T47D (cell line): ENCODE results near the gene DEDD.

Experiments used
- DNase-seq, 2 experiments: peaks; one replicate each; pipeline versions ENCODE4 v3.0.0 to v3.0.0-alpha.2; 2011 to 2012; ENCODE audit warnings: low read depth in 1 of 2, low spot score in 1 of 2
- JUND ChIP-seq: IDR thresholded peaks from 2 replicates; pipeline ENCODE4 v1.6.1; 2012; ENCODE audit warnings: low read depth
- in situ Hi-C: cut with HindIII; loops from 2 replicates; pipeline ENCODE4 v1.10.0; 2016; ENCODE audit warnings: low sequenced_read_pairs, low pct_unique_long_range_greater_than_20kb

DEDD gene

DNA sequence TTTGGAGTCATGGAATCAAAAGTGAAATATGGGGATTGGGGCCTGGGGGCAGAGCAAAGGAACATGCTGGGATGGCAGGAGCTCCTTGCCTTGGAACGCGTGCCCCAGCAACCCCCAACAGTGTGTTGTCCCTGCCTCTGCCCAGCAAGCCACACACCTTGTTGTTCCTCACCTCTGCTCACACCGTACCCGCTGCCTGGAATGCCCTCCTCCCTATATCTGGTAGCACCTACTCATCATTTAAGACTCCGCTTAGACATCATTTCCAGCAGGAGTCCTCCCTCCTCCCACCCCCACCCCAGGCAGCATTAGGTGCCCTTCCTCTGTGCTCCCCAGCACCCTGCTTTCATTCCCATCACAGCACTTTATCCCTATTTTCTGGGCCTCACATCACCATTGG, 50.9 kb downstream of the DEDD start:
- no peak for DNase-seq
- TF ChIP-seq JUND, result no peak
- in situ Hi-C loops, result no loop called here

DNA sequence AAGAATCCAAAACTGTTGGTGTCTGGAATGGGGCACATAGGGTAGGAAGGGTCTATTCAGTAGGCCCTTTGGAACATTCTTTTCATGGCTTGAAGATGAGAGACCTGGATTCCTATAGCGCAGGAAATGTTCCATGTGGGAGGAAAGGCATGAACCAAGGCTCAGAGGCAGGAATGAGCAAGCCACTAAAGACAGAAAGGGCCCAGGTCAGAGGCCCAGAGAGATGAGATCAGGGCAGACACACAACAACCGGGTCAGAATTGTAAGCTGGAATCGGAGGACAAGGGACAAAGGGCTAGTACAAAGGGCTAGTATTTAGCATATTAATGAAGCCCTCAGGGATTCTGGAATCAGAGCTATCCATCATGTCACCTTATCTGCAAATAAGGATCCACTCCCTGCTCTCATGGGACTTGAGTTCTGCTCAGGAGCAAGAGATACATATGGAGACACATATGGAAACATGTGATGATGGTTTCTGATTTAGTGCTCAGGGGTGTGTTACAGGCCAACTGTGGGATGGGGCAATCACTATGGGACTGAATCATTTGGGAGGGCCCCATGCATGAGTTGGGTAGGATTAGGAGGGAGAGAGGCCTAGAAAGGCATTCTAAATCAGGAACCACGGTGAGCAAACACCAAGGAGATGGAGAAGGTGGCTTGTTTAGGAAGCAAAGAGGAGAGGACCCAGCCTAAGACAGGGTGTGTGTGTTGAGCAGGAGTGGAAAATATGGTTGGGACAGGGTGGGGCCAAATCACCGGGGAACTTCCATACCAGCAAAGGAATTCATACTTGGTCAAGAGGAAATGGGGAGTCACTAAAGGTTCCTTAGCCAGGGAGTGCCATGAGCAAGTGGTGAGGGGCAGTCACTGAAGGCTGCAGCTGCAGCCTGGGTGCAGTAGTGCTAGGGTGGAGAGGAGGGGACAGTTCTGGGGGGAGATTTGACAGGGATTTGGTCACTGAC, 51.7 kb downstream of the DEDD start:
- no peak for DNase-seq
- TF ChIP-seq JUND, result no peak
- in situ Hi-C loops, result no loop called here

DNA sequence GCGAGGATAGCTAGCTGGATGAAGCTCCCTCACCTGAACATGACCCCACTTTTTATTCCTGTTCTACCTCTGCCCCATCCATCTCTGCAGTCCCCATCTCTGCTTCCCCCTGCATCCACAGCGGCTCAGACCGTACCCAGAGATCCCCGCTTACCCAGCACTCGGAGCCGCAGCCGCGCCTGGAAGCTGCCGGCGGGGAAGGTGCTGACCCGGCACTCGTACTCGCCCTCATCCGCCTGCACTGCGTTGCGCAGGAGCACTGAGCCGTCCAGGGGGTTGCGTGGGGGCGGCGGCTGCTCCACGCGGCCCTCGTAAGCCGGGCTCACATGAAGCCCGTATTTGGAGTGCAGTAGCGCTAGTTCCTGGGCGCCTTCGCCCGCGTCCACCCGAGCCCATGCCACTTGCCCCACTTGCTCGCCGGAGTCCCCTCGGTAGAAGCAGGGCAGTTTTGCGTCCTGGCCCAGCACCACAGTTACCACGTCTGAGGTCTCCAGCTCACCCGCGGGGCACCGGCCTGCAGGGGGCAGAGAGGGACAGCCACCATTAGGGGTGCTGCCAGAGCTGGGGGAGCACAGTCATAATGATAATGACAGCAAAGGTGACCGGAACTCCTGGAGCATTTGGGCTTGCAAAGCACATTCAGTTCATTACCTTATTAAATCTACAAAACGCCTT, 52.9 kb downstream of the DEDD start:
- DNase-seq, result no peak
- in situ Hi-C loops, result no loop called here
- TF ChIP-seq JUND, result no peak

DNA sequence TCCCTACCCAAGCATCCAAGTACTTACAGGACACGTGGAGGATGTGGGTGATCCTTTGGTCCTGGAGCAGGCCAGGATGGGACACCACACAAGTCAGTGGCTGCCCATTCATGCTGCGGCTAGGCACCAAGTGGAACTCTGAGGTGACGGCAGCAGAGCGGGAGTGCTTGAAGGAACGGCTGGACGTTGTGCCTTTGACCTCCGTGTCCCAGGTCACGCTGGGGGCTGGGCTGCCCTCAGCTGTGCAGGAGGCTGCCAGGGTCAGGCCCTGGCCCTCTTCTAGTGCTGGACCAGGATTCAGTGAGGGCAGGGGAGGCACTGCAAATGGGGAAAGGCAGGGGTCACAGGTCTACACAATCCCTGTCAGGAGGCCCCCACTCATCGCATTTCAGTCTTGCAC, 55.0 kb downstream of the DEDD start:
- no peak for DNase-seq
- in situ Hi-C loops, result no loop called here
- TF ChIP-seq JUND, result no peak

DNA sequence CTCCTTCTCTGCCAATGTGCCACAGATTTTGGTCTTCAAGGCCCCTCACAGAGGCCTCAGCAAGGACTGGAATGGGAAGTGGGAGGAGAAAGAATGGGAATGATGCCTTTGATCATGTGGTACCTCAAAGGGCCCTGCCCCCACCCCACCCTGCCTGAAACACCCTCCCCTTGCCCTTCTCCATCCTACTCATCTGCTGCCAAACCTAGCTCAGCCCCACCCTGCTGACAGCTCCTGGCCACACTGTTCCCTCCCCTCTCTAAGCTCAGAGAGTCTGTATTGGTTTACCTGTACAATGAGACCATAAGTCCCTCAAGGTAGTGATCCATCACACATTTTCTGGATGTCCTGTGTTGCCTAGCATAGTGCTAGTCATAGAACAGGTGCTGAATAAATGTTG, 56.1 kb downstream of the DEDD start:
- no peak for TF ChIP-seq JUND
- no peak for DNase-seq
- in situ Hi-C loops, result no loop called here

DNA sequence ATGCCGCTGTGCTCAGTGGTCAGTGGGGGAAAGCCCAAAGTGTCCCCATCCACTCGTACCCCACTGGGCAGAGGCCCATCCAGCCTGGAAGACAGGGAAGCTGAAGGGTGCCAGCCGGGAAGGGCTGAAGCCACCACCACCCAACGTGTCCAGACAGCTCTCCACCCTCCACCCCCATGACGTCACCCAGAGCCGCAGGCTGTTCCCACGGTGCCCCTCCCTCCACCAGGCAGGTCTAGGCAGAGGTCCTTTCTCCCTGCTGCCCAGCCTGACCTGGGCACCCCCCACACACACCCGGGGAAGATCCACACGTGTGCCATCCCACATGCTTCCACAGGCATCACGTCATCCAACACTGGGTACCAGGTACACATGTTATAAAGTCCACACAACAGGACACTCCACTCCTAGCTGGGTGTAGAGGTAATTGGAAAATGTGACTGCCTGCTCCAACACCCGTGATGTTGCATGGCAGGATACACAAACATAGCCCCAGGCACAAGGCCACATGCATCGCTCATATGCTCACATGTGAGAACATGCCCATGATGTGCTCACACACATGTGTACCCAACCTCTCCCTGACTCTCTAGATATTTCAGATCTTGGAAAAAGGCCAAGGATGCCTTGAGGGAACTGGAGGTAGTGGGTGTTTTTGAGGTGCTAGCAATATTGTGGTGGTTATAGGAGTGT, 57.6 kb downstream of the DEDD start:
- TF ChIP-seq JUND, result no peak
- in situ Hi-C loops, result no loop called here
- peak; percentile 41 to 76 for DNase-seq

DNA sequence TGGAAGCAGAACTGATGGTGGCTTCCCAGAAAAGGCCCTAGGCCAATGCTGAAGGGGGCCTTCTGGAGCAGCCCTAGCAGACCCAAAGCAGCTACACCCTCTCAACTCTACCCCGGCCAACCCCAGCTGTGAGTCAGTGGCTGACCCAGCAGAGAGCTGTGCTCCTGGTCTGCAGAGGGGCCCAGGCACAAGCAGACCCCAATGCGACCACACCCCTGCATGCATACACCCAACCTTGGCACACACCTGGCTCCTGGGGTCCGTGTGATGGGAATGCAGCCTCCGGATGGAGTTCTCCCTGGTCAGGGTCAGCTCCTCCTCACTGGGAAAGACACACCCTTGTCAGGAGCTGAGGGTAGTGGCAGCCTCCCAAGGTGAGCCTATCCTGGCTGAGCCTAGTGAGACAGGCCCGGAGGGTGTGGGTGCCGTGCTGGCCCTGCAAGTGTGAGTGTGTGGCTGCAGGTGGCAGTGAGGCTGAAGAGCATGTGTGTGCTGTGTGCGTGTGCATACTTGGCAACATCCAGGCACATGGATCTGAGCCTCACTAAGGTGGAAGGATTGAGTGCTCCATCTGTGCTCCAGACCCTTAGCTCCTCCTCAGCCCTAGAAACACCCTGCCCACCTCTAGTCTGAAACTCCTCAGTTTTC, 58.9 kb downstream of the DEDD start:
- TF ChIP-seq JUND, result no peak
- peak in 1 of 2 experiments; percentile 58 for DNase-seq
- in situ Hi-C loops, result no loop called here

DNA sequence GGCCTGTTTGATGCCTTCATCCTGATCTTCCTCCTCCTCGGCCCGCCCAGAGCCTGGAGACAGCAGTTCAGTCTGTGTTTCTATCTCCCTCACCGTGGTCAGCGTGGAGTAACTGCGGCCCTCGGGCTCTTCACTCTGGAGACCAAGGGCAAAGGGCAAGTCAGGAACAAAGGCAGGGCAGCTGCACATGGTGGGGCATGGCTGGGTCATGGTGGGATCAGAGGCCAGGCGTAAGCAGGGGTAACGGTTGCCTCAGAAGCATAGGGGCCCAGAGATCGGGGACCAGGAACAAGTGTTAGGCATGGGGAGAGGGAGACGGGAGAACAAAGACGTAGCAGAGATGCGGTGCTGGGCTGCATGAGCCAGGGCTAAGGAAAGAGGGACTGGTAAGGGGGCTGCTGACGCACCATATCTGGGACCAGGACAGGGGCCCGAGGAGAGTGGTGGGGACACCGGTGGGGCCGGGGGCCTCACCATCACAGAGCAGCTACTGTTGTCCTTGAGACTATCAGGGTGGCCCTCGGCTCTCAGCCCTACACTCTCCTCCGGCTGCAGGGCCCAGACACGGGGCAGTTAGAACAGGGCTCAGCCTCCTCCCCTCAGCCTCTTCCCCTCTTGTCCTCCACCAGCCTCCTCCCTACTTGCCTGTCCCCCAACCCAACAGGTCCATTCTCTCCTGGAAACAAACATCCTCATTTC, 59.6 kb downstream of the DEDD start:
- TF ChIP-seq JUND, result no peak
- in situ Hi-C loops, result no loop called here
- DNase-seq, result no peak

DNA sequence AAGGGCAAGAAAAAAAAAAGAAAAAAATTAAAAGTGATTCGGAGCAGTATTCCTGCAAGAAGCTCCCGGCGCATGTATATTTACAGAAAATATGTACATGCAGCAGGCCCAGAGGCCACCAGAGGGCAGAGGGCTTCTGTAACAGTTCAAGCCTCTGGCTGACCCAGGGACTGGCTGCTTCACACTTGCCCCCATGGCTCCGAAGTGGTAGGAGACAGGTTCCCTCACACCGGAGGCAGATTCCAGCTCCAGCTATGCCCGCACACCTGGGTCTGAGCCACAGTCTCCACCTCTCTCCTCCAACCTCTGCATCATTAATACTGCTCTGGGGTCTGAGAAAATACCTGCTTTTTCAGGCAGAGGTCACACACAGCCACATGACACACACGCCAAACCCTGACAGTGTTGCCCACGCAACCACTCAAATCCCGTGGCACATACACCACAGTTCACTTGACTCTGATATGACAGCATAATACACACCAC, 60.5 kb downstream of the DEDD start:
- DNase-seq, result peak; percentile 81 to 84
- in situ Hi-C loops, result no loop called here
- TF ChIP-seq JUND, result no peak
